Caco-2 (cell line): ENCODE measurements around the gene CUL1. TPM values are rescaled to one million over a fixed set of nuclear protein-coding genes. Genes with fewer than 3 reads are reported as not detected.

Experiments used
- BruUV-seq: library from RNA; stranded (reverse); fragments of 400-500 nt; replicated peaks from 2 replicates; lab custom pipeline; 2021; lab: Mats Ljungman, UMichigan
- CTCF ChIA-PET: fragments of 300-600 bp; sonication (Branson Sonifier 250); formaldehyde crosslinking; loops from one replicate; lab custom pipeline; 2022; ENCODE audit warnings: antibody characterized with exemption; lab: Charles Lee
- POLR2A ChIA-PET: fragments of 300-600 bp; sonication (Branson Sonifier 250); formaldehyde crosslinking; loops from one replicate; lab custom pipeline; 2022; ENCODE audit warnings: antibody characterized with exemption; lab: Charles Lee
- DNase-seq, 2 experiments: peaks; one replicate each; pipeline versions ENCODE4 v3.0.0 to v3.0.0-alpha.2; 2020 to 2022
- H3K27me3 ChIP-seq: replicated peaks from 2 replicates; pipeline ENCODE4 v1.6.0; 2011; ENCODE audit warnings: low read length; ENCODE audit not compliant: control insufficient read depth, insufficient read depth
- H3K36me3 ChIP-seq: 2 replicates; pipeline ENCODE4 v1.5.1; 2011; ENCODE audit warnings: low read length; ENCODE audit not compliant: control insufficient read depth, insufficient read depth
- H3K4me1 ChIP-seq: fragments of 250-450 bp; sonication (Bioruptor Pico); 2 replicates; pipeline ENCODE4 v1.5.1; 2020; ENCODE audit warnings: mild to moderate bottlenecking
- H3K4me3 ChIP-seq: 2 replicates; pipeline ENCODE4 v1.5.1; 2011; ENCODE audit warnings: low read depth, mild to moderate bottlenecking, control low read depth, low read length
- H3K9me3 ChIP-seq: fragments of 250-450 bp; sonication (Bioruptor Pico); 2 replicates; pipeline ENCODE4 v1.5.1; 2020; ENCODE audit warnings: mild to moderate bottlenecking, moderate library complexity
- H3K27ac Mint-ChIP-seq: one replicate; pipeline ENCODE4 v1.8.0; 2022; ENCODE audit warnings: mixed read lengths; ENCODE audit not compliant: unreplicated experiment
- H3K27me3 Mint-ChIP-seq: one replicate; pipeline ENCODE4 v1.8.0; 2022; ENCODE audit warnings: mixed read lengths; ENCODE audit not compliant: insufficient read depth, unreplicated experiment
- H3K36me3 Mint-ChIP-seq: one replicate; pipeline ENCODE4 v1.8.0; 2022; ENCODE audit warnings: mild to moderate bottlenecking, mixed read lengths; ENCODE audit not compliant: insufficient read depth, unreplicated experiment
- H3K4me1 Mint-ChIP-seq: one replicate; pipeline ENCODE4 v1.8.0; 2022; ENCODE audit warnings: low read depth, mixed read lengths; ENCODE audit not compliant: unreplicated experiment
- H3K4me3 Mint-ChIP-seq: one replicate; pipeline ENCODE4 v1.8.0; 2022; ENCODE audit warnings: mild to moderate bottlenecking, moderate library complexity, mixed read lengths; ENCODE audit not compliant: unreplicated experiment
- H3K9me3 Mint-ChIP-seq: one replicate; pipeline ENCODE4 v1.8.0; 2022; ENCODE audit warnings: mixed read lengths; ENCODE audit not compliant: unreplicated experiment
- intact Hi-C: fragments of 100-400 bp; cut with micrococcal nuclease; formaldehyde crosslinking; loops from one replicate; pipeline ENCODE4 v1.10.0; 2022; ENCODE audit not compliant: unreplicated experiment
- total RNA-seq: library from RNA; stranded (reverse); gene quantifications from 2 replicates; pipeline ENCODE4 v1.2.3, GENCODE V29; 2022
- TF ChIP-seq, protein P1 (sequence below), 2 experiments: fragments of 200-600 bp in 1 of 2; IDR thresholded peaks; 1 replicate in 1 of 2; 2 replicates in 1 of 2; pipeline versions ENCODE4 v1.5.1 to v1.8.0; 2011 to 2022; ENCODE audit warnings: antibody characterized with exemption in 1 of 2, control low read depth in 1 of 2, inconsistent platforms in 1 of 2, low read depth in 1 of 2, low read length in 1 of 2, mild to moderate bottlenecking in 1 of 2, moderate library complexity in 1 of 2; ENCODE audit not compliant: insufficient read depth in 1 of 2, severe bottlenecking in 1 of 2, unreplicated experiment in 1 of 2

Gene CUL1
- total RNA-seq, 1 experiment from 2014 or later, result 71.9 TPM

DNA sequence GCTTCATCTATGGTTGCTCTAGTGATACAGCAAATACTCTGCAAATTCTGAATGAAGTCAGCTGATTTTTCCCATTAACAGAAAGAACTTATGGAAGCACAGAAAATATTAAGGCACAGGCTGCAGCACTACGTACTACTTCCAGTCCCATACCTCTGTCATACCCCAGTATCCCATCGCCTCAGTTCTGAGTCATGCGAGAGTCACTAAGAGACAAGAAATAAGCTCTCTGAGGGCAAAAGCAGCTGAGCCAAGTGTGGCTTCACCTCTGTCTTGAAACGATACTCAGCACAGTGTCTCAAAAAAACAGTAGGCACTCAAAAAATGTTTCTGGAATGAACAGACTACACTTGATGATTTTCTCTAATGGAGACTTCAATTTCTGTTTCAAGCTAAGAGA lies 137.2 kb downstream of the CUL1 start:
- Histone ChIP-seq H3K36me3 (no peaks in the 10 kb centered on the region; the same call in 1 of the 2 replicates), H3K4me3 (no peak overlapping the region), H3K4me1 (no peaks in the 10 kb centered on the region), H3K9me3 (no peaks in the 10 kb centered on the region), H3K27me3 (no peaks in the 10 kb centered on the region)
- POLR2A ChIA-PET, result no interaction called here
- Mint-ChIP-seq H3K27ac (no peak overlapping the region), H3K4me1 (no peaks in the 10 kb centered on the region), H3K9me3 (no peaks in the 10 kb centered on the region), H3K36me3 (peaks cover 25% of the 10 kb centered on the region), H3K4me3 (no peak overlapping the region), H3K27me3 (no peaks in the 10 kb centered on the region)
- BruUV-seq, result no TSS peak
- no peak for DNase-seq
- CTCF ChIA-PET, result no interaction called here
- intact Hi-C loops, result no loop called here
- TF ChIP-seq, protein P1, sequence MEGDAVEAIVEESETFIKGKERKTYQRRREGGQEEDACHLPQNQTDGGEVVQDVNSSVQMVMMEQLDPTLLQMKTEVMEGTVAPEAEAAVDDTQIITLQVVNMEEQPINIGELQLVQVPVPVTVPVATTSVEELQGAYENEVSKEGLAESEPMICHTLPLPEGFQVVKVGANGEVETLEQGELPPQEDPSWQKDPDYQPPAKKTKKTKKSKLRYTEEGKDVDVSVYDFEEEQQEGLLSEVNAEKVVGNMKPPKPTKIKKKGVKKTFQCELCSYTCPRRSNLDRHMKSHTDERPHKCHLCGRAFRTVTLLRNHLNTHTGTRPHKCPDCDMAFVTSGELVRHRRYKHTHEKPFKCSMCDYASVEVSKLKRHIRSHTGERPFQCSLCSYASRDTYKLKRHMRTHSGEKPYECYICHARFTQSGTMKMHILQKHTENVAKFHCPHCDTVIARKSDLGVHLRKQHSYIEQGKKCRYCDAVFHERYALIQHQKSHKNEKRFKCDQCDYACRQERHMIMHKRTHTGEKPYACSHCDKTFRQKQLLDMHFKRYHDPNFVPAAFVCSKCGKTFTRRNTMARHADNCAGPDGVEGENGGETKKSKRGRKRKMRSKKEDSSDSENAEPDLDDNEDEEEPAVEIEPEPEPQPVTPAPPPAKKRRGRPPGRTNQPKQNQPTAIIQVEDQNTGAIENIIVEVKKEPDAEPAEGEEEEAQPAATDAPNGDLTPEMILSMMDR (IDR thresholded peaks at IDR 0.05; ENCODE audit: insufficient read depth in 1 of 2, low read depth in 1 of 2, low read length in 1 of 2, severe bottlenecking in 1 of 2, unreplicated experiment in 1 of 2), result no peak

DNA sequence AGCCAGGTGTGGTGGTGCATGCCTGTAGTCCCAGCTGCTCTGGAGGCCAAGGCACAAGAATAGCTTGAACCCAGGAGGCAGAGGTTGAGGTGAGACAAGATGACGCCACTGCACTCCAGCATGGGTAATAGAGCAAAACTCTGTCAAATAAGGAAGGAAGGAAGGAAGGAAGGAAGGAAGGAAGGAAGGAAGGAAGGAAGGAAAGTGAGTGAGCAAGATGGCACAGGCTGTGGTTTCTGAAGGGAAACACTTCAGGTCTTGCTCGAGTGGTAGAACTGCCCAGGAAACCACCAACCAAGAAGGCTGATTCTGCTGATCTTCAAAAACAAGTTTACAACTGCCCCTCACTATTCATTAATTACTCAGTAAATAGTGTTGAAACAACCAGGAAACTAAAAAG lies 140.2 kb downstream of the CUL1 start:
- Mint-ChIP-seq H3K27ac (no peak overlapping the region), H3K4me3 (no peak overlapping the region)
- CTCF ChIA-PET, result interaction anchor here (0.6 kb wide), 1 partner anchor 79 kb away, joined by 5 read pairs; no protein-coding TSS in a partner anchor

DNA sequence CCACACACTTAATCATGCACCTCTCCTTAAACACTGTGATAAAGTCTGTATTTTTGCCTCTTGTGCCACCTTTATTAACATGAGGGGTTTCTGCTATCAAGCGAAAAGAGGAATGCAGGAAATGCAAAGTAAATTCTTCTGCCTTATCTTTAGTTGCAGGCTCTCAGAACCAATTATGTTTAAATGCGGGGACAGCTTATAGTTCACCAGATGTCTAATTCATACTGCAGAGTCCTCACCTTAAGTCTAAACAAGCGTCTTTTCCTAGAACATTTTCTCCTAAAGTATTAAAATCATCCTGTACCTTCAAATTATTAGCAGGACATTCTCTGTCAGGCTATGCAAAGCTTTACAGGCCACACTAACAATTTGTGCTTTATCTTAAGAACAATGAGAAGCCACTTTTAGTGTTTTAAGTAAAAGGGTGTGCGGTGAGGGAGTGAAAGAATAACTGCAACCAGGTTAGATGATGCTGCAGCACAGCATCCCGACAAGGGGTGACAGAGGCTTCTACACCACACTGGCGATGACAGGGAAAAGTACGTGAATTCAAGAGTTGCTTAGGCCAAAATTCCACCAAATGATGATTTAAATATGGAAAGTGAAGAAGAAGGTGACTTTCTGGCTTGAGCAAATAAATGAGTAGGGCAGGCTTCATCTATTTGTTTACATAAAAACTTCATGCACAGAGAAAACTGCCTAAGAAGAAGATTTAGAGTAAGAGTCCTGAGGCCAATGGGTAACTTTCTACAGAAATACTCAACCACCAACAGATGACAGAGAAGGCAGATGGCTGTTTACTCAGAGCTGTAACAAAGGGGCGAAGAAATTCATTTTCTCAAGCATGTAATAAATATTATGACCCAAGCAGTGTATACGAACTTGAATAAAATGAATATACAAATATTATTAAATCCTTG lies 149.4 kb downstream of the CUL1 start:
- BruUV-seq, result no TSS peak

More for the DNA sequence above, 140.2 kb downstream of the CUL1 start:
- POLR2A ChIA-PET, result no interaction called here
- TF ChIP-seq, protein P1 (IDR thresholded peaks at IDR 0.05; ENCODE audit: insufficient read depth in 1 of 2, low read depth in 1 of 2, low read length in 1 of 2, severe bottlenecking in 1 of 2, unreplicated experiment in 1 of 2), result no peak
- intact Hi-C loops, result no loop called here
- DNase-seq, result no peak
- BruUV-seq, result no TSS peak
- Histone ChIP-seq H3K4me1 (no peaks in the 10 kb centered on the region), H3K27me3 (no peaks in the 10 kb centered on the region), H3K9me3 (no peaks in the 10 kb centered on the region), H3K4me3 (no peak overlapping the region), H3K36me3 (no peaks in the 10 kb centered on the region; the same call in 1 of the 2 replicates)
- H3K36me3 Mint-ChIP-seq, result peaks cover 25% of the 10 kb centered on the region
- H3K27me3 Mint-ChIP-seq, result no peaks in the 10 kb centered on the region
- H3K9me3 Mint-ChIP-seq, result no peaks in the 10 kb centered on the region
- no peaks in the 10 kb centered on the region for H3K4me1 Mint-ChIP-seq

More for the DNA sequence above, 149.4 kb downstream of the CUL1 start:
- Histone ChIP-seq H3K36me3 (no peaks in the 10 kb centered on the region), H3K9me3 (no peaks in the 10 kb centered on the region), H3K4me1 (peaks cover 16% of the 10 kb centered on the region), H3K4me3 (no peak overlapping the region), H3K27me3 (no peaks in the 10 kb centered on the region)
- ChIA-PET POLR2A (no interaction called here), CTCF (no interaction called here)
- Mint-ChIP-seq H3K27ac (no peak overlapping the region), H3K36me3 (no peaks in the 10 kb centered on the region), H3K9me3 (no peaks in the 10 kb centered on the region), H3K4me3 (no peak overlapping the region), H3K27me3 (no peaks in the 10 kb centered on the region), H3K4me1 (peaks cover 13% of the 10 kb centered on the region)
- intact Hi-C loops, result no loop called here
- DNase-seq, result no peak
- TF ChIP-seq, protein P1 (IDR thresholded peaks at IDR 0.05; ENCODE audit: insufficient read depth in 1 of 2, low read depth in 1 of 2, low read length in 1 of 2, severe bottlenecking in 1 of 2, unreplicated experiment in 1 of 2), result no peak
